Measurements from ENCODE around the gene KCTD13. TPM values are rescaled to one million over a fixed set of nuclear protein-coding genes. Genes with fewer than 3 reads are reported as not detected.

Gene KCTD13
- total and polyA plus RNA-seq, 10 of the 15 experiments (the other 5 are each of a cell fraction or from before 2014, with no cell fraction given), result 3.3 to 29.2 (median 12.5) TPM

DNA sequence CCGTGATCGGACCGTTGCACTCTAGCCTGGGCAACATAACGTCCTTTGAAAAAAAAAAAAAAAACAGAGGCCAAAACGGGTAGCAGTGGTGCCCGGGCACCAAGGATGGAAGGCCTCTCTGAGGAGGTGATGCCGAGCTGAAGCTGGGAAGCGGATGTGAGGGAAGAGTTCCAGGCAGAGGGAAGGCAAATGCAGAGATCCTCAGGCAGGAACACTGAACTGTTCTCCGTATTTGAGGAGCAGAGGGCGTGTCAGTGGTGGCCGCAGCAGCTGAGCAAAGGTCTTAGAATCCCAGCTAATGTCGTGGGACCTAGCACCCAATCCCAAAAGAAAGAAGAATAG, 656 bp upstream of the KCTD13 start (continued):
- TF ChIP-seq, protein P1, sequence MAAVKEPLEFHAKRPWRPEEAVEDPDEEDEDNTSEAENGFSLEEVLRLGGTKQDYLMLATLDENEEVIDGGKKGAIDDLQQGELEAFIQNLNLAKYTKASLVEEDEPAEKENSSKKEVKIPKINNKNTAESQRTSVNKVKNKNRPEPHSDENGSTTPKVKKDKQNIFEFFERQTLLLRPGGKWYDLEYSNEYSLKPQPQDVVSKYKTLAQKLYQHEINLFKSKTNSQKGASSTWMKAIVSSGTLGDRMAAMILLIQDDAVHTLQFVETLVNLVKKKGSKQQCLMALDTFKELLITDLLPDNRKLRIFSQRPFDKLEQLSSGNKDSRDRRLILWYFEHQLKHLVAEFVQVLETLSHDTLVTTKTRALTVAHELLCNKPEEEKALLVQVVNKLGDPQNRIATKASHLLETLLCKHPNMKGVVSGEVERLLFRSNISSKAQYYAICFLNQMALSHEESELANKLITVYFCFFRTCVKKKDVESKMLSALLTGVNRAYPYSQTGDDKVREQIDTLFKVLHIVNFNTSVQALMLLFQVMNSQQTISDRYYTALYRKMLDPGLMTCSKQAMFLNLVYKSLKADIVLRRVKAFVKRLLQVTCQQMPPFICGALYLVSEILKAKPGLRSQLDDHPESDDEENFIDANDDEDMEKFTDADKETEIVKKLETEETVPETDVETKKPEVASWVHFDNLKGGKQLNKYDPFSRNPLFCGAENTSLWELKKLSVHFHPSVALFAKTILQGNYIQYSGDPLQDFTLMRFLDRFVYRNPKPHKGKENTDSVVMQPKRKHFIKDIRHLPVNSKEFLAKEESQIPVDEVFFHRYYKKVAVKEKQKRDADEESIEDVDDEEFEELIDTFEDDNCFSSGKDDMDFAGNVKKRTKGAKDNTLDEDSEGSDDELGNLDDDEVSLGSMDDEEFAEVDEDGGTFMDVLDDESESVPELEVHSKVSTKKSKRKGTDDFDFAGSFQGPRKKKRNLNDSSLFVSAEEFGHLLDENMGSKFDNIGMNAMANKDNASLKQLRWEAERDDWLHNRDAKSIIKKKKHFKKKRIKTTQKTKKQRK (IDR thresholded peaks at IDR 0.05; ENCODE audit: low read depth, low read length), result no peak
- TF ChIP-seq NFYB (IDR thresholded peaks at IDR 0.05; ENCODE audit: insufficient read depth, low read depth, low read length) (no peak), ZNF274 (IDR thresholded peaks at IDR 0.05; ENCODE audit: insufficient read depth, insufficient read length) (no peak), LARP7 (IDR thresholded peaks at IDR 0.05) (no peak), MEF2A (IDR thresholded peaks at IDR 0.05; ENCODE audit: insufficient read depth, low read depth, low read length) (no peak), RAD21 (IDR thresholded peaks at IDR 0.05; ENCODE audit: insufficient read depth, low read depth, low read length) (no peak), SPI1 (IDR thresholded peaks at IDR 0.05; ENCODE audit: borderline replicate concordance, insufficient read depth, low read depth, low read length) (no peak), ZNF217 (IDR thresholded peaks at IDR 0.05) (no peak), E2F8 (IDR thresholded peaks at IDR 0.05; ENCODE audit: low read depth, partially characterized antibody) (no peak), TCF7 (IDR thresholded peaks at IDR 0.05; ENCODE audit: borderline replicate concordance) (no peak), ZNF384 (IDR thresholded peaks at IDR 0.05; ENCODE audit: borderline replicate concordance, low read depth, low read length) (0 out of 2 replicates have a peak, but pooled peaks have one; percentile 23), CTCF (IDR thresholded peaks at IDR 0.05 in 2 of 3, conservative IDR thresholded peaks at IDR 0.05 in 1 of 3; ENCODE audit: control insufficient read depth in 2 of 3, extremely low read depth in 1 of 3, insufficient read depth in 1 of 3, low read depth in 3 of 3, low read length in 3 of 3) (no peak), NR2C2 (IDR thresholded peaks at IDR 0.05; ENCODE audit: borderline replicate concordance, control insufficient read depth, insufficient read length, low read depth) (no peak), SMARCA5 (IDR thresholded peaks at IDR 0.05) (no peak), RAD51 (IDR thresholded peaks at IDR 0.05) (no peak)
- TF ChIP-seq, protein P2, sequence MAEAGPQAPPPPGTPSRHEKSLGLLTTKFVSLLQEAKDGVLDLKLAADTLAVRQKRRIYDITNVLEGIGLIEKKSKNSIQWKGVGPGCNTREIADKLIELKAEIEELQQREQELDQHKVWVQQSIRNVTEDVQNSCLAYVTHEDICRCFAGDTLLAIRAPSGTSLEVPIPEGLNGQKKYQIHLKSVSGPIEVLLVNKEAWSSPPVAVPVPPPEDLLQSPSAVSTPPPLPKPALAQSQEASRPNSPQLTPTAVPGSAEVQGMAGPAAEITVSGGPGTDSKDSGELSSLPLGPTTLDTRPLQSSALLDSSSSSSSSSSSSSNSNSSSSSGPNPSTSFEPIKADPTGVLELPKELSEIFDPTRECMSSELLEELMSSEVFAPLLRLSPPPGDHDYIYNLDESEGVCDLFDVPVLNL (IDR thresholded peaks at IDR 0.05; ENCODE audit: low read depth, low read length), result no peak; the same call in 1 of the 2 replicates
- TF ChIP-seq, protein P3, sequence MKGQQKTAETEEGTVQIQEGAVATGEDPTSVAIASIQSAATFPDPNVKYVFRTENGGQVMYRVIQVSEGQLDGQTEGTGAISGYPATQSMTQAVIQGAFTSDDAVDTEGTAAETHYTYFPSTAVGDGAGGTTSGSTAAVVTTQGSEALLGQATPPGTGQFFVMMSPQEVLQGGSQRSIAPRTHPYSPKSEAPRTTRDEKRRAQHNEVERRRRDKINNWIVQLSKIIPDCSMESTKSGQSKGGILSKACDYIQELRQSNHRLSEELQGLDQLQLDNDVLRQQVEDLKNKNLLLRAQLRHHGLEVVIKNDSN (IDR thresholded peaks at IDR 0.05; ENCODE audit: borderline replicate concordance, extremely low read length, insufficient read depth, low read depth, low read length), result no peak

Data from GM12878 (cell line).